Mononuclear cell (primary cell): ENCODE data around the gene GABBR2. TPM values are rescaled to one million over a fixed set of nuclear protein-coding genes. Genes with fewer than 3 reads are reported as not detected.
"Not testable (repeated sequence)": the region's sequence is repeated elsewhere in the genome, so short reads cannot be mapped to it uniquely, and the experiment has no call there.

ENCODE experiments used
- H3K27me3 ChIP-seq: 2 replicates; pipeline ENCODE4 v1.6.0; 2011; ENCODE audit warnings: low read length, control low read depth; ENCODE audit not compliant: insufficient read depth
- H3K4me1 ChIP-seq: 2 replicates; pipeline ENCODE4 v1.5.1; 2011; ENCODE audit warnings: mild to moderate bottlenecking, low read length, control low read depth; ENCODE audit not compliant: insufficient read depth
- H3K4me3 ChIP-seq: 2 replicates; pipeline ENCODE4 v1.5.1; 2011; ENCODE audit warnings: mild to moderate bottlenecking, low read length, moderate library complexity
- H3K9me3 ChIP-seq: 2 replicates; pipeline ENCODE4 v1.5.1; 2011; ENCODE audit warnings: low read depth, mild to moderate bottlenecking, control low read depth, low read length
- total RNA-seq: library from RNA; depleted of rRNA; stranded (reverse); fragments of >200 nt; gene quantifications from one replicate; pipeline ENCODE4 v1.2.3, GENCODE V29; 2012

GABBR2 gene
- total RNA-seq, 1 donor: under 0.01 TPM

GRCh38 chr9:98491231-98491651 lies 217.5 kb downstream of the GABBR2 start:
- Histone ChIP-seq H3K4me3 (no peak overlapping the region), H3K27me3 (no peaks in the 10 kb centered on the region), H3K4me1 (no peaks in the 10 kb centered on the region), H3K9me3 (no peaks in the 10 kb centered on the region)

GRCh38 chr9:98488571-98489312 lies 220.0 kb downstream of the GABBR2 start:
- Histone ChIP-seq H3K27me3 (no peaks in the 10 kb centered on the region), H3K9me3 (no peaks in the 10 kb centered on the region), H3K4me3 (no peak overlapping the region), H3K4me1 (no peaks in the 10 kb centered on the region)

- no peaks in the 10 kb centered on the region for H3K4me1 ChIP-seq
- no peaks in the 10 kb centered on the region for H3K9me3 ChIP-seq
- no peaks in the 10 kb centered on the region for H3K27me3 ChIP-seq
- H3K4me3 ChIP-seq: no peak overlapping the region
These were observed 223.0 kb downstream of the GABBR2 start for GRCh38 chr9:98485706-98486105.

- Histone ChIP-seq H3K27me3 (no peaks in the 10 kb centered on the region), H3K4me1 (no peaks in the 10 kb centered on the region), H3K9me3 (no peaks in the 10 kb centered on the region), H3K4me3 (no peak overlapping the region)
These were observed 224.6 kb downstream of the GABBR2 start for GRCh38 chr9:98484162-98484561.

GRCh38 chr9:98482226-98482625 lies 226.5 kb downstream of the GABBR2 start:
- Histone ChIP-seq H3K27me3 (no peaks in the 10 kb centered on the region), H3K9me3 (no peaks in the 10 kb centered on the region), H3K4me3 (no peak overlapping the region), H3K4me1 (no peaks in the 10 kb centered on the region)

- Histone ChIP-seq H3K27me3 (no peaks in the 10 kb centered on the region), H3K9me3 (no peaks in the 10 kb centered on the region), H3K4me1 (no peaks in the 10 kb centered on the region), H3K4me3 (no peak overlapping the region)
These were observed 227.1 kb downstream of the GABBR2 start for GRCh38 chr9:98481676-98482075.

- Histone ChIP-seq H3K27me3 (no peaks in the 10 kb centered on the region), H3K9me3 (no peaks in the 10 kb centered on the region), H3K4me1 (no peaks in the 10 kb centered on the region), H3K4me3 (no peak overlapping the region)
These were observed 228.5 kb downstream of the GABBR2 start for GRCh38 chr9:98479967-98480847.

- Histone ChIP-seq H3K9me3 (no peaks in the 10 kb centered on the region), H3K4me1 (no peaks in the 10 kb centered on the region), H3K4me3 (no peak overlapping the region), H3K27me3 (no peaks in the 10 kb centered on the region)
These were observed 229.3 kb downstream of the GABBR2 start for GRCh38 chr9:98479449-98479848.

GRCh38 chr9:98477884-98478283 lies 230.9 kb downstream of the GABBR2 start:
- Histone ChIP-seq H3K9me3 (no peaks in the 10 kb centered on the region), H3K27me3 (no peaks in the 10 kb centered on the region), H3K4me1 (no peaks in the 10 kb centered on the region)

GRCh38 chr9:98472216-98472615 lies 236.5 kb downstream of the GABBR2 start:
- no peaks in the 10 kb centered on the region for H3K4me1 ChIP-seq
- no peaks in the 10 kb centered on the region for H3K9me3 ChIP-seq
- no peaks in the 10 kb centered on the region for H3K27me3 ChIP-seq
- no peak overlapping the region for H3K4me3 ChIP-seq

More at GRCh38 chr9:98477884-98478283, 230.9 kb downstream of the GABBR2 start:
- no peak overlapping the region for H3K4me3 ChIP-seq

GRCh38 chr9:98471185-98471584 lies 237.6 kb downstream of the GABBR2 start:
- H3K9me3 ChIP-seq: no peaks in the 10 kb centered on the region

GRCh38 chr9:98468567-98469239 lies 240.0 kb downstream of the GABBR2 start:
- Histone ChIP-seq H3K9me3 (no peaks in the 10 kb centered on the region), H3K27me3 (no peaks in the 10 kb centered on the region), H3K4me1 (no peaks in the 10 kb centered on the region), H3K4me3 (no peak overlapping the region)

More at GRCh38 chr9:98471185-98471584, 237.6 kb downstream of the GABBR2 start:
- H3K4me3 ChIP-seq: no peak overlapping the region
- no peaks in the 10 kb centered on the region for H3K4me1 ChIP-seq
- no peaks in the 10 kb centered on the region for H3K27me3 ChIP-seq

- no peak overlapping the region for H3K4me3 ChIP-seq
- H3K4me1 ChIP-seq: no peaks in the 10 kb centered on the region
- H3K9me3 ChIP-seq: peaks cover 6% of the 10 kb centered on the region
- H3K27me3 ChIP-seq: no peaks in the 10 kb centered on the region
These were observed 242.9 kb downstream of the GABBR2 start for GRCh38 chr9:98465799-98466198.

GRCh38 chr9:98464156-98464690 lies 244.5 kb downstream of the GABBR2 start:
- H3K4me1 ChIP-seq, H3K27me3 ChIP-seq, H3K4me3 ChIP-seq: not testable (repeated sequence)
- peaks cover 19% of the 10 kb centered on the region for H3K9me3 ChIP-seq

- Histone ChIP-seq H3K4me1 (no peaks in the 10 kb centered on the region), H3K4me3 (no peak overlapping the region), H3K9me3 (peaks cover 20% of the 10 kb centered on the region), H3K27me3 (no peaks in the 10 kb centered on the region)
These were observed 246.4 kb downstream of the GABBR2 start for GRCh38 chr9:98462310-98462709.
